Frontal cortex (tissue), 4 donors: Measurements from ENCODE around the gene LPP. TPM values are rescaled to one million over a fixed set of nuclear protein-coding genes. Genes with fewer than 3 reads are reported as not detected.
A peak's percentile ranks its signal among the peaks of the same experiment; 100 is the strongest.

Experiments
- DNase-seq, 2 donors: peaks; one replicate each; pipeline ENCODE4 v3.0.0; 2012; ENCODE audit warnings: low spot score in 2 of 2
- FAIRE-seq: peaks from 2 replicates; lab custom pipeline; 2012; peaks lifted over from hg19 to GRCh38; lab: Jason Lieb, UNC
- total RNA-seq: library from RNA; depleted of rRNA; stranded (reverse); fragments of >200 nt; gene quantifications from one replicate; pipeline ENCODE4 v1.2.3, GENCODE V29; 2014
- donor health status: control.
- donor health status: control.
- donor health status: control.

LPP gene
- total RNA-seq, 1 donor from 2014 or later: 6.5 TPM

- DNase-seq (no peak), FAIRE-seq (no peak)
Measured at GRCh38 chr3:188473591-188474288, 319.8 kb downstream of the LPP start.

- DNase-seq (no peak), FAIRE-seq (no peak)
Measured at GRCh38 chr3:188476935-188477334, 323.0 kb downstream of the LPP start.

- no peak for FAIRE-seq
- DNase-seq: no peak
Measured at GRCh38 chr3:188480011-188480410, 326.1 kb downstream of the LPP start.

DNA sequence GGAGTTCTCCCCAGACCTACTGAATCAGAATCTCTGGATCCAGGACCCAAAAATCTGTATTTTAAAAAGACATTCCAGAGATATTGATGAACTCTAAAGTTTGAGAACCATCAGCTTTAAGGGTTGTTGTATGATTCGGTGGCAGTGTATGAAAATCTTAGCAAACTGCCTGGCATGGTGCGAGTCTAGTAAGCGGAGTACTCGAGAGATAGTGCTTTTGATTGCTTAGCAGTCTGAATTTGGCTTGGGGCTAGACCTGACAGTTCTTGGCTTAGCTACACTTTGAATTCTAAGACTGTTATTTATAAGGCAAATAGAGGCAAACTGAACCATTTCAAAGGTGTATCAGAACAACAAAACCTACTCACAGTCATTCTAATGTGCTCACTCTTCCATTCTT lies 329.0 kb downstream of the LPP start:
- DNase-seq (no peak), FAIRE-seq (no peak)

DNA sequence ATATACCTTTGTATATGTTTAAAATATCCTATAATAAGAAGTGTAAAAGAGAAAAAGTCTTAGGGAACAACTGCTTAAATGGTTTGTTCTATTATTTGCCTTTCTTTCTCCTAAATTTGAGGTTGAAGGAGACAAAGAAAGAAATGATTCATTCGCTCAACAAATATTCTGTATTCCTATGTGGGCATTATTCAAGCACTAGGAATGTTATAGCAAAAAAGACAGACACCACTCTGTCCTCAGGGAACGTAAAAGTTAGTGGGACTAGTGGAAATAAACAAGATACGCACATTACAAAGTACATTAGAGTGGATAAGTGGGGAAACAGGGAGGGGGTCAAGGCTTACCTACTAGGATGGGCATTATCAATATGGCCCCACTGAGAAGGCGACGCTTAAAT lies 332.2 kb downstream of the LPP start:
- DNase-seq (no peak), FAIRE-seq (no peak)

GRCh38 chr3:188486952-188487351 lies 333.0 kb downstream of the LPP start:
- DNase-seq (no peak), FAIRE-seq (no peak)

DNA sequence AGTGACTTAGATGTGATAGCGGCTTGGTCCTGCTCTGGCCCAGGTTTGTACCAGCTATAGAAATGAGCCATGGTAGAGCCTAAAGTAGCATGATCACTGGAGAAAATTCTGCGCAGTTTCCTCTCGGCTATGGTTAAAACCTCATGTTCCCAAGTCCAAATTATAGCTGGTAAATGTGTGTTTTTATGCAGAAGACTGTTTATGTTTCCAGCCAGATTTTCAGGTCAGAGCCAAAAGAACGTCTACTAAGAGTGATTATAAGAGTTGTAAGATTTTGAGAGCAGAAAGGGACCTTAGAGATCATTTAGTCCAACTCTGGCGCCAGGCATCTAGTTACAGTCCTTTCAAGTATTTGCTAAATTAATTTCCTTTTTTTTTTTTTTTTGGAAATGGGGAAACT lies 333.7 kb downstream of the LPP start:
- DNase-seq (no peak), FAIRE-seq (no peak)

DNA sequence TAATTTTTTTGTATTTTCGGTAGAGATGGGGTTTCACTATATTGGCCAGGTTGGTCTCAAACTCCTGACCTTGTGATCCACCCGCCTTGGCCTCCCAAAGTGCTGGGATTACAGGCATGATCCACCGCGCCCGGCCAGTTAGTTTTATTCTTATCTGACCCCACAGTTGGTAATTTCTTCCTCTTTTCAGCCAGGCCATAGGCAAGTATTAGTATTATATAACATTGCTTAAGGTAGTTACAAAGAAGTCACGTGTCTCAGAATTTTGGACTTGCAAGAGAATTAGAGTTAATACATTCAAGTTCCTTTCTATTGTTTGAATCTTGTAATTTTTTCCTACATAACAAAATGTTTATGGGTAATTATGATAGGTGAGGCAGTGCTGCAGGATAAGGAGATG lies 334.8 kb downstream of the LPP start:
- DNase-seq: no peak
- no peak for FAIRE-seq

DNA sequence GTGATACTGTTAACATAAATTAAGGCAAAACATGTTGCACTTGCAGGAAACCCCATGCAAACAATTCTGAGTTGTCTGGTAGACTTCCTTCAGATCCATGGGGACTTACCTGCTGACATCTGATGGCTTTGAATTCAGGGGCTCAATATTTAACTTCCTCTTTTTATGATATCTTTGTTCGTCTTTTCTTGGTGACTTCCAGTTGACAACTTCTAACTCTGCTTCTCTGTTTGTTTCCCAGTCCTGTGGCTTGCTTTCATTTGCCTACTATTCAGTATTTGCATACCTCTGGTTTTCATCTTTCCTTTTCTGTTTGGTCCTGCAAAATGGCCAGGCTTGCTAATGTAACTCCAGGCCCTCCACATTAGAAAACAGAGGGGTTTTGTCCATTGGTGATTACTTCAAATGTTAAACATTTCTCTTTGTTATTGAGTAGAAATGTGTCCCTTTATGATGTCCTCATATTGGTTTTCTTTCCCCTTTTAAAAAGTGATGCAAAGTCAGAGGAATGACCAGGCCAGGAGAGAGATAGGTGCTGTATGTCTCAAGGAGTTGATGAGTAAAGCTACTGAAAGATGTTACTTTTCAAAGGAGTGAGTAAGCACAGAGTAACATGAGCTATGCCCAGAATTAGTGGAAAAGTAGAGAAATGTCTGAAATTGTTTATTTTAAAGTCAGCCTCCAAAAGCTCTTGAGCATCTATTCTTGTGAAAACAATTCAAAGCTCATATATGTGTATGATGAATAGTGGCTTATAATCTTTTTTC lies 335.9 kb downstream of the LPP start:
- FAIRE-seq (no peak), DNase-seq (no peak)

DNA sequence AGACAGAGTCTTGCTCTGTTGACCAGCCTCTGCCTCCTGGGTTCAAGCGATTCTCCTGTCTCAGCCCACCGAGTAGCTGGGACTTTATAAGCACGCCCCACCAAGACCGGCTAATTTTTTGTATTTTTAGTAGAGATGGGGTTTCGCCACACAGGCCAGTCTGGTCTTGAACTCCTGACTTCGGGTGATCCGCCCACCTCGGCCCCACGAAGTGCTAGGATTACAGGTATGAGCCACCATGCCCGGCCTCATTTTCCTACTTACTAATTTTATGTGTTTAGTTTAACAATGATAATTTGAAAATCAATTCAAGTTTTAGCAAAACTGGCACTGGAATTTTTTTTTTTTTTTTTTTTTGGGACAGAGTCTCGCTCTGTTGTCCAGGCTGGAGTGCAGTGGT lies 336.5 kb downstream of the LPP start:
- FAIRE-seq (no peak), DNase-seq (no peak)

DNA sequence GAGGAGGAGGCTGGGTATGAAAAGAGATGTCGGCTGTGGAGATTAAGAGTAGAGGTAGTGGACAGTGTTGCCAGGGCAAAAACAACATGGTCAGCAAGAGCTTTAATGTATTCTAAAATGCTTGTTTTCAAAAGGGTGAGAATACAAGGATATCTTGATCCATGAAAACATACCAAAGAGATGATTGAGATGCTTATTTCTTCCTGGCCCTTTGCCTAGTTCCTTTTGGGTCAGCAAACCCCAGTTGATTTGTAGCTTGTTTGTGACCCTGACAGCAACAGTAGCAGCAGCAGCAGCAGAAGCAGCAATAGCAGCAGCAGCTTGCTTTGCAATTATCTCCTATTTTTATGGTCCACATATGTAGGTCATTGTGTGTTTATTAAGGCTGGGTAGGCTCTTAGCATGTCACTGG lies 337.3 kb downstream of the LPP start:
- DNase-seq: no peak
- FAIRE-seq: no peak

DNA sequence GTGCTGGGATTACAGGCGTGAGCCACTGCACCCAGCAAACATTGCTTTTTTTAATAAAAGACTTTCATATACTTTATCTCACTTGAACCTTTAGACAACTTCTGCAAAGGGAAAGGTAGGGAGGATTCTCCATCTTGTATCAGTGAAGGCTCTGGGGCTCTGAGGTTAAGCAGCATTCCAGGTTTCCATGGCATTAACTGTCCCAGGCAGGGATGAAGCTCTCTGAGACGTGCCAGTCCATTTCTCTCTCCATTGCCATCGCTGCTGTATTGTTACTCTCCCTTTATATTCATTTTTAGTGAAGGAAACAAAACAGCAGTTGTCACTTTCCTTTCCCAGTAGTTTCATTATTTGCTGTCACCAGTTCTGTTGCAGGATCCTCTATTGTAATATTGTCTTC lies 342.4 kb downstream of the LPP start:
- DNase-seq: no peak
- FAIRE-seq: no peak

- FAIRE-seq (no peak), DNase-seq (no peak)
Measured at GRCh38 chr3:188497021-188497420, 343.1 kb downstream of the LPP start.

DNA sequence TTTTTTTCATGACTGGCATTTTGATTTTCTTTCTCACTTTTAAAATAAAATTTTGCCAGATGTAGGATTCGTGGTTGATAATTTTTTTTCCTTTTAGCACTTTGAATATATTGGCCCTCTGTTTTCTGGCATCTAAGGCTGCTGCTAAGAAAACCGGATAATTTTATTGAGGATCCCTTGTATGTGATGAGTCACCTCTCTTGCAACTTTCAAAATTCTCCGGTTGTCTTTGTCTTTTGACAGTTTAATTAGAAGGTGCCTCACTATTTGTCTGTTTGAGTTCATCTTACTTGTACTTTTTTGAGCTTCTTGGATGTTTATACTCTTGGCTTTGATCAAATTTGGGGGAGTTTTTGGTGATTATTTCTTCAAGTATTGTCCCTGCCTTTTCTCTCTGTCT lies 349.7 kb downstream of the LPP start:
- DNase-seq (no peak), FAIRE-seq (no peak)

DNA sequence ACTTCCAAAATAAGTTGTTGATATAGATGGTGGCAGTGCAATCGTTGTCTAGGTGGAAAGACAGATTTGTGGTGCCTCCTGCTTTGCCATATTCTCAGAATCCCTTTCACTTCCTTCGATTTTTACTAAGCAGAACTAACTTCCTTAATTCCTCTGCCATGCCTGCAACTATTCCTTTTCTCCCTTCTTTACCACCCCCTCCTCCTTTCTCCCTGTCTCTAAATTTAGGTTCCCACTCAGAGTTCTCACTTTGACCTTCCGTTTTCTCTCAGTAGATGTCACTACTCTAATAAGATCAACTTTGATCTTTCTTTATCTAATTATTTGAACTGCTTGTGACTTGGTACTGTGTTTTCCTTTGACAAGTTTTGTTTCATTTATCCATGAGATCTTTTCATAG lies 351.2 kb downstream of the LPP start:
- no peak for DNase-seq
- FAIRE-seq: no peak

DNA sequence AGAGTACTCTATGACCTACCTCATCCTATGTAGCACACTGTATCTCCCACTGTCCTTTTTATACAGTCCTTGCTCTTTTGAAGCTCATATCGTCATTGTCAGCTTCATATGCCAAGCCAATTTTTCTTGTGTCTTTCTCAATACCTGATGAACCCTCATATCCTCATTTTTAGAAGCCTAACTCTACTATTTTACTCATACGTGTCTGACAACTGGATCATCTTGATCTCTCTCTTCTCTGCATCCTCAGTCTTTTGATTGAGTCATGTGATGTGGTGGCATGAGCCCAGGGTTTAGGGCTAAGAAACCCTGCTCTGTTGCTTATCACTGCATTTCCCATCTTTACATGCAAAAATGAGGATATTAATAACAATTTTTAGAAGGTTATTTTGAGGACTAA lies 352.0 kb downstream of the LPP start:
- no peak for DNase-seq
- FAIRE-seq: no peak

- FAIRE-seq (no peak), DNase-seq (no peak)
Measured at GRCh38 chr3:188506446-188506845, 352.5 kb downstream of the LPP start.

DNA sequence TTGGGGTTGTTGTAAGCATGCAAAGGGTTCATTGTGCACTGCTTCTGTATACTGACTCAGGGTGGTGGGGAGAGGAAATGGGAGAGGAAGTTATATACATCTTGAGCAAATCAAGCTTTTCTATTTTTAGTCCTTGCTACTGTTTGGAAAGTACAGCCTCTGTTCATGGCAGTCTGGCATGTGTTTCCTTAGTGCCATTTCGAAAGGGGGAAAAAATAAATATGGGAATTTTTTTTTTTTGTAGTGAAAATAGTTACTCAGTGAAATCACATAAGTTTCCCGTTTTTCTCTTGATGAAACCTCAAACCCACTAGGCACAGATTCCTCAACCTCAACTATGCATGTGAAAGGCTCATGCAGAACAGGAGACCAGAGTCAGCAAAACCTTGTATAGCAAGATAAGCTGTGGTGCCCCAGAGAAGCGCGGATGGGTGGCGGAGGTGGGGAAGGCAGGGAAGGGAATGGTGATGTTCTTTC lies 353.3 kb downstream of the LPP start:
- DNase-seq: peak in 1 of 2 donors; percentile 22

GRCh38 chr3:188508454-188508853 lies 354.5 kb downstream of the LPP start:
- no peak for DNase-seq
- FAIRE-seq: no peak

More for the DNA sequence above, 353.3 kb downstream of the LPP start:
- FAIRE-seq: no peak

- no peak for DNase-seq
- no peak for FAIRE-seq
Measured at GRCh38 chr3:188509316-188509715, 355.4 kb downstream of the LPP start.

GRCh38 chr3:188510366-188510765 lies 356.4 kb downstream of the LPP start:
- no peak for DNase-seq
- no peak for FAIRE-seq
